Fibroblast of the aortic adventitia (primary cell): Measurements from ENCODE around the gene TYMP. TPM values are rescaled to one million over a fixed set of nuclear protein-coding genes. Genes with fewer than 3 reads are reported as not detected.

Experiments used
- DNase-seq: peaks from one replicate; pipeline ENCODE4 v3.0.0-alpha.2; 2010; ENCODE audit warnings: low read depth
- H3K4me3 ChIP-seq: 2 replicates; pipeline ENCODE4 v1.5.1; 2011; ENCODE audit warnings: low read depth, mild to moderate bottlenecking, control low read depth, low read length, moderate library complexity
- total RNA-seq: library from RNA; depleted of rRNA; stranded (reverse); fragments of >200 nt; gene quantifications from 2 replicates; pipeline ENCODE4 v1.2.3, GENCODE V29; 2012; ENCODE audit warnings: low replicate concordance
- TF ChIP-seq, protein P1 (sequence below): IDR thresholded peaks from 2 replicates; pipeline ENCODE4 v1.5.1; 2011; ENCODE audit warnings: mild to moderate bottlenecking, low read length, control low read depth, inconsistent platforms; ENCODE audit not compliant: insufficient read depth

Gene TYMP
- total RNA-seq, 1 donor, result 23.7 TPM

DNA sequence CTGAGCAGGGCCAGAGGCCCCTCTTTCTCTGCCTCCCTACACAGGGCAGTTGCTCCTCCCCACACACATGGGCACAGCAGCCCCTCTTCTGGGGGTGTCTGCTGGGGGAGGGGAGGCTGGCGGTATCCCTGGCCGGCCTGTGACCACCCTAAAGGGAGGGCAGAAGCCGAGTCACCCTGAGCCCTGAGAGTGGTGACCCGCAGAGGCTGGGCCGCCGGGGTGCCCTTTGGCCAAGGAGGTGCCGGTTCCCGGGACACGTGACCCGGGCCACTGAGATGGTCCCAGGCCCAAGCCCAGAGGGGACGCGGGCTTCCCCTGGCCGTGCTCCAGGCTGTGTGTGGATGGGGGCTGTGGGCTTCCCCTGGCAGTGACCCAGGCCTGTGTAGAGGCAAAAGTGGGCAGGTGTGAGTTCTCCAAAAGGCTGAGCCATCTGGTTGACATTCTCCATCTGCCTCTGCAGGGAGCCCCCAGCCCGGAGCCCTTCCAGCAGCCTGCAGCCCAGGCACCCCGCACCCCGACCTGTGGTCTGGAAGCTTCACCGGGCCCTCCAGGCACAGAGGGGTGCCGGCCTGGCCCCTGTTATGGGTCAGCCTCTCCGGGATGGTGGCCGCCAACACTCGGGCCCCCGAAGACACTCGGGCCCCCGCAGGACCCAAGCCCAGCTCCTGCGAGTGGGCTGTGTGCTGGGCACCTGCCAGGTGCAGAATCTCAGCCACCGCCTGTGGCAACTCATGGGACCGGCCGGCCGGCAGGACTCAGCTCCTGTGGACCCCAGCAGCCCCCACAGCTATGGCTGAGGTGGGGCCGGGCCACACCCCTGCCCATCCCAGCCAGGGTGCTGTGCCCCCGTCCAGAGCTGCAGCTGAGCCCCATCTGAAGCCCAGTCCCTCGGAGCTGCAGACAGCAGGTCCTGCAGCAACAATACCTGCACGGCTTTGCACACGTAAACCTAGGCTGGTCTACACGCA lies 47.4 kb downstream of the TYMP start:
- H3K4me3 ChIP-seq, result peak overlapping the region; percentile 83
- DNase-seq, result no peak
- TF ChIP-seq, protein P1, sequence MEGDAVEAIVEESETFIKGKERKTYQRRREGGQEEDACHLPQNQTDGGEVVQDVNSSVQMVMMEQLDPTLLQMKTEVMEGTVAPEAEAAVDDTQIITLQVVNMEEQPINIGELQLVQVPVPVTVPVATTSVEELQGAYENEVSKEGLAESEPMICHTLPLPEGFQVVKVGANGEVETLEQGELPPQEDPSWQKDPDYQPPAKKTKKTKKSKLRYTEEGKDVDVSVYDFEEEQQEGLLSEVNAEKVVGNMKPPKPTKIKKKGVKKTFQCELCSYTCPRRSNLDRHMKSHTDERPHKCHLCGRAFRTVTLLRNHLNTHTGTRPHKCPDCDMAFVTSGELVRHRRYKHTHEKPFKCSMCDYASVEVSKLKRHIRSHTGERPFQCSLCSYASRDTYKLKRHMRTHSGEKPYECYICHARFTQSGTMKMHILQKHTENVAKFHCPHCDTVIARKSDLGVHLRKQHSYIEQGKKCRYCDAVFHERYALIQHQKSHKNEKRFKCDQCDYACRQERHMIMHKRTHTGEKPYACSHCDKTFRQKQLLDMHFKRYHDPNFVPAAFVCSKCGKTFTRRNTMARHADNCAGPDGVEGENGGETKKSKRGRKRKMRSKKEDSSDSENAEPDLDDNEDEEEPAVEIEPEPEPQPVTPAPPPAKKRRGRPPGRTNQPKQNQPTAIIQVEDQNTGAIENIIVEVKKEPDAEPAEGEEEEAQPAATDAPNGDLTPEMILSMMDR, result no peak

DNA sequence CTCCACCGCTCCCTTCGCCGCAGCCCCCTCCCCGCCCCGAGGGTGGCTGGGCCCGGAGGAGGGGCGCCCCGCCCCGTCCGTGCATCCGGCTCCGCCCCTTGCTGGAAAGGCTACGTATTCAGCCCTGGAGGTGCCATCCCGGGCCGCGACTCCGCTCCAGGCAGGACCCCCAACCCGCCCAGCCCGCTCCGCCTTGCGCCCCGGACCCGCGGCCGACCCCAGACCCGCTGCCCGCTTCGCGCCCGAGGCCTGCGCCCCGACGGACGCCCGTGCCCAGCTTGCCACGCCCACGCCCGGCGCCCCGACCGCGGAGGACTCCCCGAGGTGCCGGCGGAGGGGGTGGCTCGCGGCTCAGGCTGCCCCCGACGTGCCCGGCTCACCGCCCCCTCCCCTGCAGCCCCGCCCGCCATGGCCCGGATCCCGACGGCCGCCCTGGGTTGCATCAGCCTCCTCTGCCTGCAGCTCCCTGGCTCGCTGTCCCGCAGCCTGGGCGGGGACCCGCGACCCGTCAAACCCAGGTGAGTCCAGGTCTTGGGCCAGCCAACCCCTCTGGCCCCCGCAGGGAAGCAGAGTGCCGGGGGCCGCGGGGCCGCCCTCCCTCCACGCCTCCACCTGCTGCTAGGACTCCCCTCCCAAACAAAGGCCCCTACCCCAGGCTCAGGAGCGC lies 48.2 kb downstream of the TYMP start, which contains the start of gene ADM2:
Gene ADM2 (plus strand): TSS at position 104 of the 667 bp plus-strand sequence. CDS start 305 bp downstream, at position 409.
- H3K4me3 ChIP-seq, result peak within 1 kb of the TSS; percentile 83
- DNase-seq, result peak; percentile 39
- TF ChIP-seq, protein P1, result no peak

DNA sequence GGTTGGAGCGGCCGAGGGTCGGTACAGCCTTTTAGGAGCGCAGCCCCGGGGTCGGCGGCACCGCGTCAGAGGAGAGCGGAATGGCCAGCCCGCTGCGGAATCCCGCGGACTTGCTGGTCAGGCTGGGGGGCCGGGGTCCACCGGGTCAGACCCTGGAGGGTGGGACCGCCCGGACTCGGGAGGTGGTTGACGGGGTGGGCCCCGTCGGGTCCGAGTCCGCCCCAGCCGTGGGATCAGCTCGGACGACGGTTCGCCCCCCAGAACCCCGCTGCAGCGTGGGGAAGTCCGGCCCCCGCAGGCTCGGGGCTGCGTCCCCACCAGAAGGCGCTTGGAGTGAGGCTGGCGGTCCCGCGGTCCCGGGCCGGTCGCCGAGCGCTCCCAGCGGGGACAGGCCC lies 48.8 kb downstream of the TYMP start:
- DNase-seq, result no peak
- TF ChIP-seq, protein P1, result no peak
- H3K4me3 ChIP-seq, result peak overlapping the region; percentile 83

DNA sequence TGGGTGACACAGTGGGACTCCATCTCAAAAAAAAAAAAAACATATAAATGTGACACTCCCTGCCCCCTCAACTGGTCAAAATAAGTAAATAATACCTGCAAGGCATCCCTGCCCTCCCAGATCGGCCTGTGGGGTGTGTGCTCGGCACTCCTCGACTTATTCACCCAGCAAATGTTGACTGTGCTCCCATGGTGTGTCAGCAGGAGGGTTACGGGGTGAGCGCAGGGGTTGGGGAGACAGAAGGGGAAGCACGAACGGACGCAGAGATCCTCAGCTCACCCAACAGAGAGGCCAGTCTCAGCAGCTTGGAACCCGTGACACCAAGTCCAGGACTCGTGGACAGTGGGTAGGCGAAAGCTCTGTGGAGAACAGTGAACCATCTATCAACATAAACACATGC lies 50.1 kb downstream of the TYMP start:
- TF ChIP-seq, protein P1, result no peak

DNA sequence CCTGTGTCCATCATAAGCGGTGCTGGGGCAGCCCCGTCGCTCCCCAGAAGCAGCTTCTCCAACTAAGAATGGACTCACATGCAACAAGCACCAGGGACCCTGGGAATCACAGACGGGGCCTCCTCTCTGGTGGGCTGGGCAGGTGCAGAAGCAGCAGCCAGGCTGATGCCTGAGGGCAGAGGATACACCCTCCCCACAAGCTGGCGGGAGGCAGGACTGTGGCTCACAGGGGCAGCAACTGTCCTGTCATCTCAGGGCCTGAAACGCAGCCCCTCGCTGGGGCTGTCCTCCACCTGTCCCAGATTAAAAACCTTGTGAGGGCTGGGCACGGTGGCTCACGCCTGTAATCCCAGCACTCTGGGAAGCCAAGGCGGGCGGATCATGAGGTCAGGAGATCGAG lies 51.9 kb downstream of the TYMP start:
- TF ChIP-seq, protein P1, result no peak
- H3K4me3 ChIP-seq, result no peak overlapping the region
- no peak for DNase-seq

More for the DNA sequence above, 50.1 kb downstream of the TYMP start:
- H3K4me3 ChIP-seq, result no peak overlapping the region
- no peak for DNase-seq

DNA sequence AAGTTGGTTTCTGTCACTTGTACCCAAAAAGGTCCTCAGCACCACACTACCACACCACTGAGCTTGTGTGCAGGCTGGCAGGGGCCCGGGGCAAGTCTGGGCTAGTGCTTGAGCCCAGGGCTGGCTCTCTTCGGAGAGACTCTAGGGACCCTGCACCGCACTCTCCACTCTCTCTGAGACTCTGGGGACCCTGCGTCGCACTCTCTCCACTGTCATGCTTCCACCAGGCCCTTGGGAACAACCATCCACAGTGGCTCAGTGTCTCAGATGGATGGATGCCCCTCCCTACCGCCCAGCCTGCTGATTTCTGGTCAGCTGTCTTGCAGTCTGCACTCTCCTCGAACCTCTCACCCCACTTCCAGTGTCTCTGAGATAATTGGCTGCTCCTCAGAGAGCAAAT lies 52.9 kb downstream of the TYMP start:
- no peak overlapping the region for H3K4me3 ChIP-seq
- TF ChIP-seq, protein P1, result no peak

More for the DNA sequence above, 52.9 kb downstream of the TYMP start:
- no peak for DNase-seq

Other genes with a start within 250 kb of the TYMP start
- 130 and 218 TPM in 2 replicates for gene PLXNB2, start 222.4 kb downstream of the TYMP start, total RNA-seq
- 2.8 and 4.3 TPM in 2 replicates for gene DENND6B, start 203.0 kb downstream of the TYMP start, total RNA-seq
- 38.5 and 62.6 TPM in 2 replicates for gene PPP6R2, start 186.7 kb downstream of the TYMP start, total RNA-seq
- 70.9 and 76.1 TPM in 2 replicates for gene SBF1, start 55.0 kb downstream of the TYMP start, total RNA-seq
- gene ADM2, start 48.5 kb downstream of the TYMP start, total RNA-seq, result 2.5 and 8.0 TPM in 2 replicates
- not detected in 2 replicates for gene MIOX, start 43.2 kb downstream of the TYMP start, total RNA-seq
- gene LMF2, start 22.3 kb downstream of the TYMP start, total RNA-seq, result 21.4 and 50.6 TPM in 2 replicates
- gene NCAPH2, start 21.8 kb downstream of the TYMP start, total RNA-seq, result 30.9 and 49.1 TPM in 2 replicates
- 0.49 and 3.4 TPM in 2 replicates for gene SCO2, start 4.4 kb downstream of the TYMP start, total RNA-seq
- 1.1 and 2.4 TPM in 2 replicates for gene KLHDC7B, start 15.9 kb upstream of the TYMP start, total RNA-seq
- gene SYCE3, start 32.9 kb upstream of the TYMP start, total RNA-seq, result not detected in 2 replicates
- 1.1 TPM in 1 of 2 replicates, not detected in the other for gene CPT1B, start 48.4 kb upstream of the TYMP start, total RNA-seq
- gene CHKB, start 52.8 kb upstream of the TYMP start, total RNA-seq, result 20.2 and 27.5 TPM in 2 replicates
- 0.27 and 1.1 TPM in 2 replicates for gene MAPK8IP2, start 70.8 kb upstream of the TYMP start, total RNA-seq
- 21.9 and 30.3 TPM in 2 replicates for gene ARSA, start 98.1 kb upstream of the TYMP start, total RNA-seq
- 0.90 and 0.98 TPM in 2 replicates for gene SHANK3, start 142.8 kb upstream of the TYMP start, total RNA-seq
- gene ACR, start 208.2 kb upstream of the TYMP start, total RNA-seq, result not detected in 2 replicates